NK-92 treated with Interleukin-12 subunit alpha and Interleukin-12 subunit beta, amount 100 ng/mL, for 24 hours (cell line): ENCODE data around the gene LPIN2.
"Not testable (repeated sequence)": the region's sequence is repeated elsewhere in the genome, so short reads cannot be mapped to it uniquely, and the experiment has no call there.

Experiments used
- DNase-seq: peaks from one replicate; lab custom pipeline; 2025; lab: John Stamatoyannopoulos, UW

Gene LPIN2, protein sequence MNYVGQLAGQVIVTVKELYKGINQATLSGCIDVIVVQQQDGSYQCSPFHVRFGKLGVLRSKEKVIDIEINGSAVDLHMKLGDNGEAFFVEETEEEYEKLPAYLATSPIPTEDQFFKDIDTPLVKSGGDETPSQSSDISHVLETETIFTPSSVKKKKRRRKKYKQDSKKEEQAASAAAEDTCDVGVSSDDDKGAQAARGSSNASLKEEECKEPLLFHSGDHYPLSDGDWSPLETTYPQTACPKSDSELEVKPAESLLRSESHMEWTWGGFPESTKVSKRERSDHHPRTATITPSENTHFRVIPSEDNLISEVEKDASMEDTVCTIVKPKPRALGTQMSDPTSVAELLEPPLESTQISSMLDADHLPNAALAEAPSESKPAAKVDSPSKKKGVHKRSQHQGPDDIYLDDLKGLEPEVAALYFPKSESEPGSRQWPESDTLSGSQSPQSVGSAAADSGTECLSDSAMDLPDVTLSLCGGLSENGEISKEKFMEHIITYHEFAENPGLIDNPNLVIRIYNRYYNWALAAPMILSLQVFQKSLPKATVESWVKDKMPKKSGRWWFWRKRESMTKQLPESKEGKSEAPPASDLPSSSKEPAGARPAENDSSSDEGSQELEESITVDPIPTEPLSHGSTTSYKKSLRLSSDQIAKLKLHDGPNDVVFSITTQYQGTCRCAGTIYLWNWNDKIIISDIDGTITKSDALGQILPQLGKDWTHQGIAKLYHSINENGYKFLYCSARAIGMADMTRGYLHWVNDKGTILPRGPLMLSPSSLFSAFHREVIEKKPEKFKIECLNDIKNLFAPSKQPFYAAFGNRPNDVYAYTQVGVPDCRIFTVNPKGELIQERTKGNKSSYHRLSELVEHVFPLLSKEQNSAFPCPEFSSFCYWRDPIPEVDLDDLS

DNA sequence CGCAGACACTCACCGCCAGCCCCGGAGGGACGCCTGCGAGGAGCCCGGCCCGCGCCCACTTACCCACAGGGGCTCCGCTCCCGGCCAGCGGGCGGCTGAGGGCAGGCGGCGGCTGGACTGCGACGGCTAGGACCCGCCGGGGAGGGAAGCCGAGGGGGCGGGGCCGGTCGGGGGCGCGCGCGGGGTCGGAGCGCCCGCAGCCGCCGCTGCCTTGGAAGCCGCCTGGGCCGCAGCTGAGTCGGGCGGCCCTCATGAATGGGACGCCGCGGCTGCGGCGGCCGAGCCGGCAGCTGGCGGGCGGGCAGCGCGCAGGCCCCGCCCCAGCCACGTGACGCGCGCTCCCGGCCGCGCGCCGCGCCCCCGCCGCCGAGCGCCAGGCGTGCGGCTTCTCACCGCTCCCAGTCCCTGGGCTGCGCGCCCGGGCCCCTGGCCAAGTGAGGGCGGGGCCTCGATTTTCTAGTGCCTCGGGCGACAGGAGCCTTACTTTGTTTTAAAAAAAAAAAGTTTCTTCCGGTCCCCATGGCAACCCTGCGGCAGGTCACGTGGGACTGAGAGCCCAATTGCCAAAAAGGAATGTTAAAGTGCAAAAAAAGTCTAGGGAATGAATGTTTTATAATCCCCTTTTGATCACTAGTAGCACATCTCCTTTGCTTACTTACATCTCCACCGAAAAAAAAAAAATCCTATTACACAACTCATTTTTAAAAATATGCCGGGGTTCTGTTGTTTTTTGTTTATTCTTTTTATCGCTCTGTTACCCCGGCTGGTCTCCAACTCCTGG lies at the start of gene LPIN2:
TSS of gene LPIN2 (minus strand) at position 121 of the 781 bp plus-strand sequence. CDS start 52,304 bp downstream, outside the sequence.
- peak; percentile 76 for DNase-seq

DNA sequence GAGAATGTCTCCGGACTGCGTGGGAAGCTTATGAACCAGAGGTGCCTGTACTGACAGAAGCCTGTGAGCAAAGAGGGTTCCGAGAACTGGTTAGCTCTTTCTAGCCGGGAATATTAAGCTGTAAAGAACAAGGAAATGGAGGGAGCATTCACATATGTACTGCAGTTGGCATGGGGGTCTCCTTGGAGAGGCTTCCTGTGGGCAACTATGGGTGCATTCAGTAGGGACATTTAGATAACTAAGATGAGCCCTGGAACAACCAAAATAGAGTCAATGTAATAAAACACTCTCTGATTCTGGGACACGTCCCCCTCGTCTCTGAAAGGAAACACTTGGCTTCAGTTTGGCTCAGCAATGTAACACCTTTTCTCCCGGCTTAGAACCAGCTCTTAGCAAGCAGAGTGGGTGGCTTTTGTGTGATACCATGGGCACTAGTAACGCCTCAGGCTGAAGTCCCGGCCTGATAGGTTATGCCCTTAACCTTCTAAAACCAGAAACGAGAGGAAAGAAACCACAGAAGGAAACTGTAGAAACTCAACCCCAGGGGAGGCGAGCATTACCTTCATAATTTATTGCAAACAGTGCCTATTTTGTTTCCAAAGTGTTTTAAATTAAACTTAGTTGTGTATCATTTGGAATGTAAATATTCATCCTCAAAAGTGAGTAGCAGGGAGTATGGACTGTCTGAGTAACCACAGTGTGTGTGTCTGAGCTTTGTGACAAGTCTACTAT lies 48.8 kb upstream of the LPIN2 start:
- DNase-seq: no peak

DNA sequence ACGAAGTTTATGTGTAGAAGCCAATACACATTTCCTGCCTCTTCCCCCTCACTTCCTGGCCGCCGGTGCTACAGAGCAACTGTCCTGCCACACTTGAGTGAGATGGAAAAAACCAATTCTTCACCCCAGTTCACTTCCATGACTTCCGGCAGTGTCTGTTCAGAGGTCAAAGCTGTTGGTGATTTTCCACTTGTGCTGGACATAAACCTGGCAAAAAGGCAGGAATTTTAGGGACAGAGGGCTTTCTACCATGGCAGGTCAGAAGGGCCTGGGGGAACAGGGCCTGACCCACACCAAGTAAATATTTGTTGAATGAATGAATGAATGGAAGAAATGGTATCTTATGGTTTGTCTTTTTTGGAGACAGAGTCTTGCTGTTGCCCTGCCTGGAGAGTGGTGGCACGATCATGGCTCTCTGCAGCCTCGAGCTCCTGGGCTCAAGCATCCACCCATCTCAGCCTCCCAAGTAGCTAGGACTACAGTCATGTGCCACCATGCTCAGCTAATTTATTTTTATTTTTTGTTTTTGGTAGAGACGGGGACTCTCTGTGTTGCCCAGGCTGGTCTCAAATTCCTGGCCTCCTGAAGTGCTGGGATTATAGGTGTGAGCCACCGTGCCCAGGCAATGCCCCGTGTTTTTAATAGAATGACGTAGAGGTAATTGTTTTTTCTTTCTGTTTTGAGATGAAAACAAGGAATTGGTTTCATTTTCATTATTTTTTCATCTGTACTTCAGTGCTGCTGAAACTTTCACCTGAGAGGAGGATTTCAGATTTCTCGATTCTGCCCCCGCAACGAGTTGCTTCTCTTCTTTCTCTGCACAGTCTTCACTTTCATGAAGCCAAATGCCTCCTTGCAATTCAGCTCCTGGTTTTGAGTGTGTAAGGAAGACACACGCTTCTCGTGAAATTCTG lies 48.0 kb upstream of the LPIN2 start:
- DNase-seq: peak; percentile 8

DNA sequence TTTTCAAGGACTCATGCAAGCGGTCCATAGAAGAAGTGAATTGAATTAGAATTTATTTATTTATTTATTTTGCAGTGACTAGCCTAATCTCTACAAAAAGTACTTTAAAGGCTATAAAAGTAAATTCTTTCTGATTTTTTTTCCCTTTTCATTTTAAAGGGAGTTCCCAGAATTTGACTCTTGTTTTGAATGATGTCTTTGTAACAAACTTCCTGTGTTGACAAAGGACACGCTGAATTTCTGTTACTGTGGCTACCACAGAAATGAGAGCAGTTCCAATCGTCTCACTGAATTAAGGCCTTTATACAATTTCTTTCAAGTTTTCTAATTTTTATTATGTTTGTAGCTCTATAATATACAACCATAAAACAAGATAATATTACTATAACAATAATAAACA lies 46.3 kb upstream of the LPIN2 start:
- DNase-seq: no peak

DNA sequence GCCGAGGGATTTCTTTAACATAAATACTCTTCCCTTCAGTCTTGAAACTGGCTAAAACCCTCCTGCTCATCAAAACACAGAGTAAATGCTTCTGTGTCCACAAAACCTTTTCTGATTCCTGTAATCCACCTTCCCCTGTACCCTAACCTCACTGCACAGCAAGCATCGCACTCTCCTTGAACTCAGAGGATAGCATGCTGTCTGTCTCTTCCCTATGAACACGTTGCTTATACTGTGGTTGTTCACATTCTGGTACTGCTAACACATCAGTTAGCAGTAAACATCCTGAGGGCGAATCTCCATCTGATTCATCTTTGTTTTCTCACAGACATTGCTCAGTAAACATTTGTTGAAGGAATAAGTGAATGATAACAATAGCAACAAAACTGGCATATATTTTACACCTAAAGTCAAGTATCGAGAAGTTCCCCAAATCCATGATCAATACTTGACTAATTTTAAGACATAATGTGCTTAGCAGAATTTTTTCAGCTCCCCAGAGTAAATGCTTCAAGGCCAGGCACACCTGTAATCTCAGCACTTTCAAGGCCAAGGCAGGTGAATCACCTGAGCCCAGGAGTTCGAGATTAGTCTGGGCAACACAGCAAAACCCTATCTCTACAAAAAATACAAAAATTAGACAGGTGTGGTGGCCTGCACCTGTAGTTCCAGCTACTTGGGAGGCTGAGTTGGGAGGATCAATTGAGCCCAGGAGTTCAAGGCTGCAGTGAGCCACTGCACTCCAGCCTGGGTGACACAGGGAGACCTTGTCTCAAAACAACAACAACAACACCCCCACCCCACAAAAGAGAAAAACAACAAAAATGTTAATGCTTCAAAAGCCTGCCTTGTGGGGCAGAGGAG lies 45.6 kb upstream of the LPIN2 start:
- DNase-seq: no peak

DNA sequence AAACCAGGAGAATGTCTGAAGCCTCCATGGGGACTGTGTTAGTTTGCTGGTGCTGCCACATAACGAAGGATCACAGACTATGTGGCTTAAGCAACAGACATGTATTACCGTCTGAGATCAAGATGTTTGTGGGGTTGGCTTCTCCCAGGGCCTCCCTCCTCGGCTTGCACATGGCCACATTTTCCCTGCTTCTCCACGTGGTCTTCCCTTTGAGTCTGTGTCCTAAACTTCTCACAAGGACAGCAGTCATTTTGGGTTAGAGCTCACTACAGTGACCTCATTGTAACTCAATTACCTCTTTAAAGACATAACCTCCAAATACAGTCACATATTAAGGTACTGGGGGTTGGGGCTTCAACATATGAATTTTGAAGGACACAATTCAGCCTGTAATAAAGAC lies 44.6 kb upstream of the LPIN2 start:
- no peak for DNase-seq

DNA sequence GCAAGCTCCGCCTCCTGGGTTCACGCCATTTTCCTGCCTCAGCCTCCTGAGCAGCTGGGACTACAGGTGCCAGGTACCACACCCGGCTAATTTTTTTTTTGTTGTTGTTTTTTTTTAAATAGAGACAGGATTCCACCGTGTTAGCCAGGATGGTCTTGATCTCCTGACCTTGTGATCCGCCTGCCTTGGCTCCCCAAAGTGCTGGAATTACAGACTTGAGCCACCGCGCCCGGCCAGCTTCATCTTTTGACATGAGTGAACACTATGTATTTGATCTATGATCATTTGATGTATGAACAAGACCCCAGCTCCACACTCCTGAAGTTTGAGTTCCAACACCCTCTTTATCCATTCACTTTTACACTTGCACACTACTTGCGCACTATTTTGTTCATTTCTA lies 43.4 kb upstream of the LPIN2 start:
- DNase-seq: no peak

DNA sequence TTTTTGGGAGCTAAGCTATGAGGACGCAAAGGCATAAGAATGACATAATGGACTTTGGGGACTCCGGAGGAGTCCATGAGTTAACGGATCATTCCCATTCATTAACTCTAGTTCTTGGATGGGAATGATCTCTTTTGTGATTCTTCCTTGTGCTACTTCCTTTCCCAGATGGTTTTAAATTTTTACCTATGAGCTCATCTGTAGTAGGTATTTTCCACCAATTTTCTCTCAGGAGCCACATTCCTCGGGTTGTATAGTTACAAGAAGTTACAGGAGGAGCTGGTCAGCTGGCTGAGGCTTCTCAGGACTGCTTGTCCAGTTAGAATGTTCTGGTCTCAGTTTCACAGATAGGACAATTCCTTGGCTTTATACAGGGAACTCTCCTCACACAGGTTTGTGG lies 42.9 kb upstream of the LPIN2 start:
- no peak for DNase-seq

DNA sequence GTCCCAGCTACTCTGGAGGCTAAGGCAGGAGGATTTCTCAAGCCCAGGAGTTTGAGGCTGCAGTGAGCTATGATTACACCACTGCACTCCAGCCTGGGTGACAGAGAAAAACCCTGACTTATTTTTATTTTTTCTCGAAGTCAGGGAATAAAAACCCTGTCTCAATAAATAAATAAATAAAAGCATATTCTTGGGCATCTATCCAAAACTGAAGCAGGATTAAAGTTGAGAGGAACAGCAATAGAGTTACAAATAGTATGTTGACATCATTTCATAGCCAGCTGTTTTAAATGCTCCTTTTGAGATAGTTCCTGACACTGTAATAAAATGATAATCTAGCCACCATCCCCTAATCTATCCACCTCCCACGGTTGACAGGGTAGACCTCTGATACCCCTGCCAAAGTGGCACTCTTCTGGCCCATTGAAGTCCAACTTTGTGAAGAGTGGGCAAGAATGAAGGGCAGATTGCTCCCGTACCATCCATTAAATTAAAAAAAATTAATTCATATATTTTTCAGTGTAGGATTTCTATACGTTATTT lies 42.3 kb upstream of the LPIN2 start:
- DNase-seq: no peak

DNA sequence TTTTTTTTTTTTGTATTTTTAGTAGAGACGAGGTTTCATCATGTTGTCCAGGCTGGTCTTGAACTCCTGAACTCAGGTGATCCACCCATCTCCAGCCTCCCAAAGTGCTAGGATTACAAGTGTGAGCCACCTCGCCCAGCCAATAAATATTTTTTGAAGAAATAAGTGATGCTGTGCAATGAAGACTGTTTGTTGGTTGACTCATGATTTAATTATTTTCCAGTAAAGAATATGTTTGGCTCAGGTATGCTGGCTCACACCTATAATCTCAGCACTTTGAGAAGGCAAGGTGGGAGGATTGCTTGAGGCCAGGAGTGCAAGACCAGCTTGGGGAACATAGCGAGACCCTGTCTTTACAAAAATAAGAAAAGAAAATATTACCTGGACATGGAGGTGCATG lies 41.8 kb upstream of the LPIN2 start:
- no peak for DNase-seq

DNA sequence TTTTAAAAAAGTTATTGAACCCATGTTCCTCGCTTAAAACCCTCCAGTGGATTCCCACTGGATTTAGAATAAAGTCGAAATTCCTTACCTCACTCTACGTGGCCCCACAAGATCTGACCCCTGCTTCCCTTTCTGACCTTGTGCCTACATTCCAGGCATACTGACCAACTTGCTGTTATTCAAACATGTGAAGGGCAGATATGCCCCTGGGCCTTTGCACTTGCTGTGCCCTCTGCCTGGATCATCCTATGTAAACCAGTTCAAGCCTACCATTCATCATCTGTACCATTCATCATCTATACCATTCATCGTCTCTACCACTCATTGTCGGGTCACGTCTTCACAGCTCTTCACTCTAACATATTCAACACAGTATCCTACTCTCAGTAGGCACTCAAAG lies 41.3 kb upstream of the LPIN2 start:
- DNase-seq: no peak

DNA sequence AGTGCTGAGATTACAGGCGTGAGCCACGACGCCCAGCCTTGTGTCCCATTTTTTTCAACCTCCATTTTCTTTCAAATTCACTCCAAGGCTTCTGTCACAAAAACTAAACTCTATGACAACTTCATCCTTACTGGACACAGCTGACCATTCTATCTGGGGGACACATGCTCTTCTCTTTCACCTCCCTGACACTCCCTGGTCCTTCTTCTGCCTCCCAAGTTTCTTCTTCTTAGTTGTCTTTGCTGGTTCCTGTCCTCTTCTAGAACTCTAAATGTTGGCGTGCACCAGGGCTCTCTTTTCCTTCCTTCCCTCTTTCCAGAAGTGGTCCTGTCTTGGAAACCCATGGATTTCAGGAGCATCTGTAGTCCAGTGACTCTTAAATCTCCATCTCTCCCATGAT lies 40.1 kb upstream of the LPIN2 start:
- no peak for DNase-seq

DNA sequence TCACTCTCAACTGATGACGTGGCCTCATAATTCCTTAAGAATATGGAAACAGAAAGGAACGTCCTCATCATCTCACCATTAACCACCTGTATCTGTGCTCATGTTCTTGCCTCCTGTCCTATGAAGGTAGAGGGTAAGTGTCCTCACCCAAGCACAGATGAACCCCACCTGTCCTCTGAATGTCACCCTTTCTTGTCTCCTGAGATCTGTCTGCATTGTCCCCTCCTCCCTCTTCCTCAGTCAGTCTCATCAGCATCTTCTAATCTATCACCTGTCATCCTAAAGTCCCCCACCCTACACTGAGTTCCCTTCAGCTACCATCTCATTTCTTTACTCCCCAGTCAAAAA lies 39.4 kb upstream of the LPIN2 start:
- no peak for DNase-seq

DNA sequence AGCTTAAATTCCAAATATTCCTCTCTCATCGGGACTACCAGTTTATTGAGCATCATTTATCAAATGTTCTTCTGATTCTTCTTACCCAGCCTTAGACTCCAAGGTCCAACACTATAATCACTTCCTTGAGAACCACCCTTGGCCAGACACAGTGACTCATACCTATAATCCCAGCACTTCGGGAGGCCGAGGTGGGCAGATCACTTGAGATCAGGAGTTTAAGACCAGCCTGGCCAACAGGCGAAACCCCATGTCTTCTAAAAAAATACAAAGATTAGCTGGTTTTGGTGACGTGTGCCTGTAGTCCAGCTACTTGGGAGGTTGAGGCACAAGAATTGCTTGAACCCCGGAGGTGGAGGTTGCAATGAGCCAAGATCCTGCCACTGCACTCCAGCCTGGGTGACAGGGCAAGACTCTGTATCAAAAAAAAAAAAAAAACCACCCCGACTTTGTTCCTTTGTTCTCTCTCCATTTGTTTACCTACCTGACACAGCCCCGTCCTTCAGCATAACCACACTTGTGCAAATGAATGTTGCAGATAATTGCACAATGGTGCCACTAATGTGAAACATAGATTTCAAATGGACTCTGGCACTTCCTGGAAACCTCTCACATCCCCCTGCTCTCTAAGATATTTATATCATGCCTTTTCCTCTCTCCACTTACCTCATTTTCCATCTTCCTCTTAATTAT lies 38.9 kb upstream of the LPIN2 start:
- no peak for DNase-seq

DNA sequence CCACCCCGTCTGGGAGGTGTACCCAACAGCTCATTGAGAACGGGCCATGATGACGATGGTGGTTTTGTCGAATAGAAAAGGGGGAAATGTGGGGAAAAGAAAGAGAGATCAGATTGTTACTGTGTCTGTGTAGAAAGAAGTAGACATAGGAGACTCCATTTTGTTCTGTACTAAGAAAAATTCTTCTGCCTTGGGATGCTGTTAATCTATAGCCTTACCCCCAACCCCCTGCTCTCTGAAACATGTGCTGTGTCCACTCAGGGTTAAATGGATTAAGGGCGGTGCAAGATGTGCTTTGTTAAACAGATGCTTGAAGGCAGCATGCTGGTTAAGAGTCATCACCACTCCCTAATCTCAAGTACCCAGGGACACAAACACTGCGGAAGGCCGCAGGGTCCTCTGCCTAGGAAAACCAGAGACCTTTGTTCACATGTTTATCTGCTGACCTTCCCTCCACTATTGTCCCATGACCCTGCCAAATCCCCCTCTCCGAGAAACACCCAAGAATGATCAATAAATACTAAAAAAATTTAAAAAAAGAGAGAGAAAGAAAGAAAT lies 37.0 kb upstream of the LPIN2 start:
- not testable (repeated sequence) for DNase-seq

DNA sequence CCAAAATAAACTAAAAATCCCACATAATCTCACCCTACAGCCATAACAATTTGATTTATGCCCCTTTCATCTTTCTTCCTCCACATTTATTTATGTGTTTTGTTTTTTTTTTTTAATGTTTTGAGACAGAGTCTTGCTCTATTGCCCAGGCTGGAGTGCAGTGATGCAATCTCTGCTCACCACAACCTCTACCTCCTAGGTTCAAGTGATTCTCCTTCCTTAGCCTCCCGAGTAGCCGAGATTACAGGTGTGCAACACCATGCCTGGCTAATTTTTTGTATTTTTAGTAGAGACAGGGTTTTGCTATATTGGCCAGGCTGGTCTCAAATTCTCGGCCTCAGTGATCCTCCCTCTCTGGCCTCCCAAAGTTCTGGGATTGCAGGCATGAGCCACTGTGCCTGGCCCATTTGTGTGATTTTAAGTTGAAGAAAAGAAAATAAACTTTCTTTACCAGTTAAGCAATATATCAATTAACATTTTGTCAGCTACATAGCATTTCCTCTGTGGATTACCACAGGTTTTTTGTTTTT lies 35.9 kb upstream of the LPIN2 start:
- no peak for DNase-seq

DNA sequence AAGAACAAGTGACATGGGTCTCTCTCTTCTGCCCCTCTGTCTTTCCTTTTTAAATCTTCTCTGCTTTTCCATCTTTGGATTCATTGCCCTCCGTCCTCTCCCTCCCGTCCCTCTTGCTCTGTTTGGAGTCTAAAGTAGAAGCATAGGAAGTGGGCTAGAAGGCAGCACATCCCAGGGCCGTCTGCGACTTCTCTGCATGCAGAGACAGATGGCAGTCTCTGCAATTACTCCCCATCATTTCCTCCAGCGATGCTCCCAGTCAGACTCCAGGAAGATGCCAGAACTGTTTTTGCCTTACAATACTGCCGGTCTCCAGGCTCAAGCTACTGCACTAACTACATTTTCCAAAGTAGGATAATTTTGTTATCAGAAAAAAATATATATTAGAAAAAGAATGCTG lies 35.2 kb upstream of the LPIN2 start:
- no peak for DNase-seq

DNA sequence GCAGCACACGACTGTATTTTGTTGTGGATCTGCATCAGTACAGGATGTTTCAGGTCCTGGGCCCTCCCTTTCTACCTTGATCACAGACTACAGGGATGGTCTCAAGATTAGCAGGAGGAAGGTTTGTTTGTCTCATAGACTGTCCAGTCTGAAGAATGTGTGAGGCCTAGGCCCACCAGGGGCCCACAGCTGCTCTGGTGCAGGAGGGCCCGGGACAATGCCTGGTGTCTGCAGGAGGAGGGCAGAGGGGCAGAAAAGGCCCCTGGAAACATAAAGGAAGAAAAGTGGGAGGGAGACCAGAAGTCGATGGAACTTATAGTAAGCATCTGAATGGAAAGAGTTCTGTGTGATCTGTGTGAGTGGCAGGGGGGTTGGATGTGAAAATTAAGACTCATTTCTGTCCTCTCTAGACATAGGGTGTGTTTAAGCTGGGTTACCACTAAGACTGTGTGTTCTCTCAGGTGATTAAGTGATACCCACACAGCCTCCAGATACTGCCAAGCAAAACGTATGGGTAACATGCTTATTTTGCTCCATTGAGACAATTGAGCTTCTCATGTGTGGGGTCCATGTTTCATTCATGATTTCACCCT lies 33.4 kb upstream of the LPIN2 start:
- no peak for DNase-seq
